ENCODE measurements around the gene KLHL29.

The KLHL29 gene

DNA sequence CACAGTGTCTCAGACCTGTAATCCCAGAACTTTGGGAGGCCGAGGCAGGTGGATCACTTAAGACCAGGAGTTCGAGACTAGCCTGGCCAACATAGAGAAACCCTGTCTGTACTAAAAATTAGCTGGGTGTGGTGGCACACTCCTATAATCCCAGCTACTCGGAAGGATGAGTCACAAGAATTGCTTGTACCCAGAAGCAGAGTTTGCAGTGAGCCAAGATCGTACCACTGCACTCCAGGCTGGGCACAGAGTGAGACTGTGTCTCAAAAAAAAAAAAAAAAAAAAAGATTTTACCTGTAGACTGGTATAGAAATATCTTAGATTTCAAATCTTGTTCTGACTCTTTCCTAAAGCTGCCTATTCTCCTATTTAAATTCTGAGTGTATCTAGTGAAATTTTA, 7.2 kb upstream of the KLHL29 start:
- Histone ChIP-seq H3K9ac (ENCODE audit: low read length) (no peak overlapping the region), H3K27ac (ENCODE audit: low read depth, low read length) (no peak overlapping the region), H3K4me1 (ENCODE audit: control insufficient read depth, insufficient read depth, low read length) (no peaks in the 10 kb centered on the region), H3K27me3 (ENCODE audit: control insufficient read depth, insufficient read depth, low read length) (no peaks in the 10 kb centered on the region), H3K36me3 (ENCODE audit: control insufficient read depth, insufficient read depth, low read length) (no peaks in the 10 kb centered on the region), H3K4me3 (ENCODE audit: low read length) (no peak overlapping the region)

DNA sequence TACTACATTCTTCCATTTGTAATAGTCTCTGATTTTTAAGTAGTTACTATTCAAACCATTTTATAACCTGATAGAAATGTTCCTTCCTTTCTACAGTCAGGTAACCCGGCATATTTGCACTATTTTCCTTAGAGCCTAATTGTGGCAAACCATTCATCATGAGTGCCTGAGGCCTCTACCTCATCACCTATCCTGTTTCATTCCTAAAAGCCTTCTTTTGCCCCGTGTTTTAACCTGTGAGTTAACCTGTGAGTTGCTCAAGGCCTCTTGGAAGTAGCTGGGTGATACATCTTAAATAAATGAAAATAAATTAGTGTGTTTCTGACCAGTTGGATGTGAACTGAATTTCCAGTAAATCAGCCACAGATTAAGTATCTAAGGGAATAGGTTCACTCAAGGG, 6.5 kb upstream of the KLHL29 start:
- Histone ChIP-seq H3K4me1 (ENCODE audit: control insufficient read depth, insufficient read depth, low read length) (no peaks in the 10 kb centered on the region), H3K36me3 (ENCODE audit: control insufficient read depth, insufficient read depth, low read length) (no peaks in the 10 kb centered on the region), H3K9ac (ENCODE audit: low read length) (no peak overlapping the region), H3K4me3 (ENCODE audit: low read length) (no peak overlapping the region), H3K27ac (ENCODE audit: low read depth, low read length) (no peak overlapping the region), H3K27me3 (ENCODE audit: control insufficient read depth, insufficient read depth, low read length) (no peaks in the 10 kb centered on the region)

DNA sequence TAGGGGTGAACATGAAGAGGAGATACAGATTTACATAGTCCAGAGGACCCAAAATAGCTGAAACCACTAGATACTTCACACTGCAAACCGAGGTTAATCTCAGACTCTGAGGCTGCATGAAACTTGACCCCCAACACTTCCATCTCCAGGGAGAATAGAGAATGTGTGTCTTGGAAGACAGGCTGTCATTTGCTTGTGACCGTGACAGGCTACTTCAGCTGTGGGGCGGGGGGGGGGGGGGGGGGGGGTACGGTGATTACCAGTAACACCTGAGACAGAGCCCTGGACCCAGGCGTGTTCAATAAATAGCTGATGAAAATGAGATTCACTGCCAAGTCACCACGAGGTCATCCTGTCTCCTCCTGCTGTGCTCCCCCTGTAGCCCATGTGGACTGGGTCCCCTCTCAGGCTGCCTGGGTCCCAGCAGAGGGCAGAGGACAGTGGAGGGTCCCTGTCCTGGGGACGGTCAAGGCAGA, 5.7 kb upstream of the KLHL29 start:
- Histone ChIP-seq H3K27ac (ENCODE audit: low read depth, low read length) (no peak overlapping the region), H3K4me1 (ENCODE audit: control insufficient read depth, insufficient read depth, low read length) (no peaks in the 10 kb centered on the region), H3K36me3 (ENCODE audit: control insufficient read depth, insufficient read depth, low read length) (no peaks in the 10 kb centered on the region), H3K4me3 (ENCODE audit: low read length) (no peak overlapping the region), H3K27me3 (ENCODE audit: control insufficient read depth, insufficient read depth, low read length) (no peaks in the 10 kb centered on the region), H3K9ac (ENCODE audit: low read length) (no peak overlapping the region)

DNA sequence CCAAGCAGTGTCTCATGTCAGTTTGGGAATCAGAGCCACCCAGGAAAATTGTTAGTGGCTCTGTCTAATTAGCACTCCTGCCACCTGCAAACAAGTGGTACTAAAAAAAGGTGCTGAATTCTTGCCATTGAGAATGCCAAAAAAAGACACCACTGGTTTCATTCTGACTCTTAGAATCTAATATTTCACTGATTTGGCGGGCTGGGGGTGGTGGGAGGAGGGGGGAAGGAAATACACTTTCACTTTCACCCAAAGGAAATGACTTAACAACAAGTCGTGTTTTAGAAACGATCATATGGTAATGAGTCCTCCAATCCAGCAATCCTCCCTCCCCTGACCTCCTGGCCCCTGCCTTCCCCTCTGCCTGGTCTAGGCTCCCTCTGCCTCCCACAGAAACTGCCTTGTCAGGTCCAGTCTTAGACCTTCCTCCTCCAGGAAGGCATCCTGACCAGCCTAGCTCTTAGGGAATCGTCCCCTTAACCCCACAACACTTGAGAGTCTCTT, 4.4 kb upstream of the KLHL29 start:
- Histone ChIP-seq H3K4me1 (ENCODE audit: control insufficient read depth, insufficient read depth, low read length) (no peaks in the 10 kb centered on the region), H3K9ac (ENCODE audit: low read length) (no peak overlapping the region), H3K27me3 (ENCODE audit: control insufficient read depth, insufficient read depth, low read length) (no peaks in the 10 kb centered on the region), H3K36me3 (ENCODE audit: control insufficient read depth, insufficient read depth, low read length) (no peaks in the 10 kb centered on the region), H3K27ac (ENCODE audit: low read depth, low read length) (no peak overlapping the region), H3K4me3 (ENCODE audit: low read length) (no peak overlapping the region)

DNA sequence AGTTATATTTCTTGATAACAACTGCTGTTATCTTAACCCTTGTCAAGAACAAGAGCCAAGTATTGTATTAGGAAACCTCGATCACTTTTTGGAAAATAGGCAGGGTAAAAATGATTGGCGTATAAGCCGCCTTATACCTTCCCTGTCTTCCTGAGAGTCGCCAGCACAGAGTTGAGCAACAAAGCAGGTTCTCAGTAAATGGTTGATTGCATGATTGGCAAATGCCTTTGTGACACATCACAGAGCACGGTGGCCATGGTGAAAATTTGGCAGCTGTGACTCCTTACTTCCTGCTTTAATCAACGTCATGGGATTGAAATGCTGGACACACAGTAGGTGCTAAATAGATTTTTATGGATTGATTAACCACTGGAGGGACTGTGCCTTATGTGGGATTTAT, 3.9 kb upstream of the KLHL29 start:
- H3K27ac ChIP-seq (ENCODE audit: low read depth, low read length): no peak overlapping the region
- no peak overlapping the region for H3K9ac ChIP-seq (ENCODE audit: low read length)

DNA sequence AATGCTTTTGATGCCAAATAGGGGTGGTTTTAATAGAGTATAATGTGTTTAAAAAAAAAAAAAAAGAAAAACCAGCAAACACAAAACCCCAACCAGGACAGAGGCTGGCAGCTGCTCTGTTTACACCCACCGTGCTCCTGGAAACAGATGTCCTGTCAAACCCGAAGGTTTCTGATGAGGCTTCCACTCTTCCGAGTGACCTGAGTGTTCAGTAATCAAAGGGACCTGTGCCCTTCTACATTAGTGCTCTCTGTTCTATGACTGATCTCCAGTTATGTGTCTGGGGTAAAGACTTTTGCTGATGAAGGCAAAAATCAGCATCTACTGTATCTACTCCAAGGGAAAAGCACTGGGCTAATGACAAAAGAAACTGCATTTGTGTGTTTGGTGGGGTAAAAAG, 3.5 kb upstream of the KLHL29 start:
- no peaks in the 10 kb centered on the region for H3K27me3 ChIP-seq (ENCODE audit: control insufficient read depth, insufficient read depth, low read length)
- no peak overlapping the region for H3K9ac ChIP-seq (ENCODE audit: low read length)
- H3K27ac ChIP-seq (ENCODE audit: low read depth, low read length): no peak overlapping the region
- H3K4me3 ChIP-seq (ENCODE audit: low read length): no peak overlapping the region
- no peaks in the 10 kb centered on the region for H3K4me1 ChIP-seq (ENCODE audit: control insufficient read depth, insufficient read depth, low read length)
- no peaks in the 10 kb centered on the region for H3K36me3 ChIP-seq (ENCODE audit: control insufficient read depth, insufficient read depth, low read length)

More for the DNA sequence above, 3.9 kb upstream of the KLHL29 start:
- H3K27me3 ChIP-seq (ENCODE audit: control insufficient read depth, insufficient read depth, low read length): no peaks in the 10 kb centered on the region
- H3K4me3 ChIP-seq (ENCODE audit: low read length): no peak overlapping the region
- H3K4me1 ChIP-seq (ENCODE audit: control insufficient read depth, insufficient read depth, low read length): no peaks in the 10 kb centered on the region
- H3K36me3 ChIP-seq (ENCODE audit: control insufficient read depth, insufficient read depth, low read length): no peaks in the 10 kb centered on the region

DNA sequence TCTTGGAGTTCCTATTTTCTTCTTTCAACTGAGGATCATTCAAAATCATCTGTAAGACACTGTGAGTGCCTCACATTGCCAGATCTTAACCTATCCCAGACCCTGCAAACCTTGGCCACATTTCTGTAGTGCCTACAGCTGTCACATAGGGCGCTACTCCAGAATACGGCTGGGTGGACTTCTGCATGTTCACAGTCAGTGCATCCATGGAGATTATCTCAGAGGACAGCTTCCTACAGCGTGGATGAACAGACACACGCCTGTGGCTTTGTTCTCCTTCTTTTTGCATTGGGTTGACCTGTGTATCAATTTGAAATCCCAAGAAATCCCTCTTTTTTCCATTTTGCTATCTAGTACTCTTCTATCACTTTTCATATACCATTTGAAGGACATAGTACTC, 1.9 kb upstream of the KLHL29 start:
- Histone ChIP-seq H3K4me1 (ENCODE audit: control insufficient read depth, insufficient read depth, low read length) (peaks cover 2% of the 10 kb centered on the region), H3K36me3 (ENCODE audit: control insufficient read depth, insufficient read depth, low read length) (no peaks in the 10 kb centered on the region), H3K9ac (ENCODE audit: low read length) (no peak overlapping the region), H3K4me3 (ENCODE audit: low read length) (no peak overlapping the region), H3K27me3 (ENCODE audit: control insufficient read depth, insufficient read depth, low read length) (no peaks in the 10 kb centered on the region), H3K27ac (ENCODE audit: low read depth, low read length) (no peak overlapping the region)

DNA sequence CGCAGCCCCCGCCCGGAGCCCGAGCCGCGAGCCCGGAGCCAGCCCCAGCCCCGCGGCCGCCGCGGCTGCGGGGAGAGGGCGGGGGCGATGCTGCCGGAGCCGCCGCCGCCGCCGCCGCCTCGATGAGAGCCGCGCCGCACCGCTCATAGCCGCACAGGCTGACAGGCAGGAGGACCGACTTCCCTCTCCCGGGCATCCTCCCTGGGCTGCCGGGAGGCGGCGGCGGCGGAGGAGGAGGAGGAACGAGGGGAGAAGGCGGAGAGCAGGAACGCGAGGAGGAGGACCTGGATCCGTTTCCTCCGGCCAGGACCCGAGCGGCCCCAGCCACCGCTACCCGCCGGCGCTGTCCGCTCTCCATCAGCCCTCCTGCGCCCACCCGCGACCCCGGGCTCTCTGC, 370 bp downstream of the KLHL29 start:
- no peaks in the 10 kb centered on the region for H3K27me3 ChIP-seq (ENCODE audit: control insufficient read depth, insufficient read depth, low read length)
- peaks cover 4% of the 10 kb centered on the region for H3K4me1 ChIP-seq (ENCODE audit: control insufficient read depth, insufficient read depth, low read length)
- peak overlapping the region; percentile 66 for H3K27ac ChIP-seq (ENCODE audit: low read depth, low read length)
- H3K4me3 ChIP-seq (ENCODE audit: low read length): peak overlapping the region; percentile 69
- H3K9ac ChIP-seq (ENCODE audit: low read length): no peak overlapping the region
- H3K36me3 ChIP-seq (ENCODE audit: control insufficient read depth, insufficient read depth, low read length): no peaks in the 10 kb centered on the region

DNA sequence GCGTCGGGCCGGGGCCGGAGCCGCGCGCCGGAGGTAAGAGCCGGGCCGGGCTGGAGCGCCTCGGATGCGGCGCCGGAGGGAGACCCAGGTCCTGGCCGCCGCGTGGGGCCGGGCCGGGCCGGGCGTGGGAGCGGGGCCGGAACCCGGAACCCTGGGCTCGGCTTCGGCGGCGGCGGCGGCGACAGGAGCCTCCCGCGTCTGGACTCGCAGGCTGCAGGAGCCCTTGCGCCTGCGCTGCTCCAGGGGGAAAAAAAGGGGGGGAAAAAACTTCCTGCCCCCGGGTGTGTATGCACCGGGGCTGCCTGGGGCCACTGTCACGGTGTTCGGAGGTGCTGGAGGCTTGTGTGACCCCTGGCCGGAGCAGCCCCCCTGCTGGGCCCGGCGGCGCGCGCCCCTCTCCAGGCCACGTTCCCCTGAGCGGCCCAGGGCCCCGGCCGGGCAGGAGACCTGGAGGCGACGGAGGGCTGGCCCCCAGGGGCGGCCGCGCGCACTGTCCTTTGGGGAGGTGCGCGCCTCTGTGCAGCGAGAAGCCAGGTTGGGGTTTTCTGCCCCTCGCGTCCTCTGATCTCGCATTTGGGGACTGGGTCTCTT, 864 bp downstream of the KLHL29 start:
- H3K4me3 ChIP-seq (ENCODE audit: low read length): peak overlapping the region; percentile 69
- peaks cover 4% of the 10 kb centered on the region for H3K4me1 ChIP-seq (ENCODE audit: control insufficient read depth, insufficient read depth, low read length)
- peak overlapping the region; percentile 66 for H3K27ac ChIP-seq (ENCODE audit: low read depth, low read length)
- H3K9ac ChIP-seq (ENCODE audit: low read length): peak overlapping the region; percentile 6
- H3K36me3 ChIP-seq (ENCODE audit: control insufficient read depth, insufficient read depth, low read length): no peaks in the 10 kb centered on the region
- H3K27me3 ChIP-seq (ENCODE audit: control insufficient read depth, insufficient read depth, low read length): no peaks in the 10 kb centered on the region

DNA sequence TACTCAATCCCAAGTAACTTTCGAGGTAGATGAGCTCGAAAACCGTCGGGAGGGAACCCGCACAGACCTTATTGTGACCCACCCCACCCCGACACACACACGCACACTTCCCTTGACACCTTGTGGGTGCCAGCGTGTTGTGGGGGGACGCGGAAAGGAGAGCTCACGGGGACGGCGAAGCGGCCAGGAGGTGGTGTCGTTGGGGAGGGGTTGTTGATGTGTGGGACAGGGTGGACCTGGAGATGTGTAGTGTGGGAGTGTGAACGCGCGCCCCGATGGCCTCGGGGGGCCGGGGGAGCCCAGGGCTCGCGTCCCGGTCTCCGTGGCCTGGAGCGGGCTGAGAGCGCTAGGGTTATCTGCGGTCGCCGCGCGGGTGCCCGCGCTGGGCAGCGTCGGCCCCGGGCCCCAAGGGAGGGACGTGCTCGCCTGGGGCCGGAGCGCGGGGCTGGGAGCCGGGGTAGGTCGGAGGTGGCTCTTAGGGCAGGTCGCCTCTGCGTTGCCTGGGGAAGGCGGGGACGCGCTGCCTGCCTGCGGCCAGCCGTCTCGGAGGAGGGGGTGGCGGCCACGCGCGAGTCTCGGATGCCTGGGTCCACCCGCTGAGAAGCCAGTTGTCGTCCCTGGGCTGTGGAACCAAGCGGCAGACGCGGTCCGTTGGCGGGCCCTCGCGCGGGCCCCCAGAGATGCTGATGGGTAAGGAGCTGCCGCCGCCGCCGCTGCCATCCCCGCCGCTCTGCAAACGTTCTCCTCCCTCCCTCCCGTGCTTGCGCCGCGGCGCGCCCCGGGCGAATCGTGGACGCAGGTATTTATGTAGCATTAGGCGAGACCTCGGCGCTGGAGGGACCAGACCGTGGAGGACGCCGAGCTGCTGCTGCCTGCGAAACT, 1.6 kb downstream of the KLHL29 start:
- Histone ChIP-seq H3K36me3 (ENCODE audit: control insufficient read depth, insufficient read depth, low read length) (no peaks in the 10 kb centered on the region), H3K4me3 (ENCODE audit: low read length) (peak overlapping the region; percentile 69), H3K4me1 (ENCODE audit: control insufficient read depth, insufficient read depth, low read length) (peaks cover 4% of the 10 kb centered on the region), H3K27ac (ENCODE audit: low read depth, low read length) (peak overlapping the region; percentile 66), H3K27me3 (ENCODE audit: control insufficient read depth, insufficient read depth, low read length) (no peaks in the 10 kb centered on the region), H3K9ac (ENCODE audit: low read length) (peak overlapping the region; percentile 6)

DNA sequence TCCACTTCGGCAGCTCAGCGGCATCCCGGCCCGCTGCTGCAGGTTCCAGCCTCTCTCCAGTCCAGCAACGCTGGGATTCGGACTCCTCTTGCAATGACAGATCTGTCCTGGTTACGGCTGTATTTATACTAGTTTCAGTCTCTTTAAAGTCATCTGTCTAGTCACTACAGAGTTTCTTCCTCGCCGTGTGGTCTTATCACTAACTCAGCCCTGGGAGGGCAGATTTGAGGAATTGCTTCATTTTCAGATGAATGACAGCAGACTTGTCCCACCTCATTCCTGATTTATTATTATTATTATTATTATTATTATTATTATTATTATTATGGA, 2.2 kb downstream of the KLHL29 start:
- H3K27me3 ChIP-seq (ENCODE audit: control insufficient read depth, insufficient read depth, low read length): no peaks in the 10 kb centered on the region
- H3K36me3 ChIP-seq (ENCODE audit: control insufficient read depth, insufficient read depth, low read length): no peaks in the 10 kb centered on the region
- H3K27ac ChIP-seq (ENCODE audit: low read depth, low read length): peak overlapping the region; percentile 66
- H3K9ac ChIP-seq (ENCODE audit: low read length): no peak overlapping the region
- peak overlapping the region; percentile 69 for H3K4me3 ChIP-seq (ENCODE audit: low read length)
- peaks cover 4% of the 10 kb centered on the region for H3K4me1 ChIP-seq (ENCODE audit: control insufficient read depth, insufficient read depth, low read length)

DNA sequence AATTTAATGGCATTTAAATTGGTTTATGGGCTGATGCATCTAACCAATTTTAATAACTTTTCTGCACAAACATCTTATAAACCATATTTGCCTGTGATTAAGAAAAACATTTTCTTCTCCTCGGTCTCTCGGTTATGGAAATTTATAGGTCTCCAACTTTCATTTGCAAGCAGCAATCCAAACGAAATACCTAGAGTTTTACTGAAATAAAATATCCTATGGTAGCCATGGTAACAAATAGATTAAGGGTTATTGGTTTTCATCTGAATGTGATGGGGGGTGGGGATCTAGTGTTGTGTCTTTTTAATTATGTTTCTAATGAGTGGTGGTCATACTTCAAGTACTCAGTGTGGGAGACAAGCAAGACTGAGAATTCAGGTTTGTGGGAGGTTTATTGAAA, 2.9 kb downstream of the KLHL29 start:
- Histone ChIP-seq H3K27me3 (ENCODE audit: control insufficient read depth, insufficient read depth, low read length) (no peaks in the 10 kb centered on the region), H3K36me3 (ENCODE audit: control insufficient read depth, insufficient read depth, low read length) (no peaks in the 10 kb centered on the region), H3K4me3 (ENCODE audit: low read length) (no peak overlapping the region), H3K27ac (ENCODE audit: low read depth, low read length) (no peak overlapping the region), H3K4me1 (ENCODE audit: control insufficient read depth, insufficient read depth, low read length) (peaks cover 4% of the 10 kb centered on the region), H3K9ac (ENCODE audit: low read length) (no peak overlapping the region)

DNA sequence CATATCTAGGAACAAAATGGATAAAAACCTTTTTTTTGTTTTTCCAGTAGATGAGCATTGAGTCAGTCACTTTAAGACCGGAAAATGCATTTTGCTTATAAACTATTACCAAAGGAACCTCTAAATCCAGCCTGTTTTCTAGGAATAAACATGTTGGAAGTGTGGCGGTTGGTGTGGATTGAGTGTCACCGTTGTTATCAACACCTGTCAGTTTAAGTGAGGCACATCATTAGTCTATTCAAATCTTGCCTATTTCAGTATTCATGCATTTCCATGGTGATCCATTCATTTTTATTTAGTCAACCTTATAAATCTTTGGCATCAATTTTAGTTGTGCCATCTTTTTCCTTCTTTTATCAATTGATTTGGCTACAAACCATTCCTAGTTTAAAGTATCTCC, 3.3 kb downstream of the KLHL29 start:
- no peak overlapping the region for H3K9ac ChIP-seq (ENCODE audit: low read length)
- no peaks in the 10 kb centered on the region for H3K27me3 ChIP-seq (ENCODE audit: control insufficient read depth, insufficient read depth, low read length)
- peaks cover 4% of the 10 kb centered on the region for H3K4me1 ChIP-seq (ENCODE audit: control insufficient read depth, insufficient read depth, low read length)
- no peak overlapping the region for H3K27ac ChIP-seq (ENCODE audit: low read depth, low read length)
- no peak overlapping the region for H3K4me3 ChIP-seq (ENCODE audit: low read length)
- no peaks in the 10 kb centered on the region for H3K36me3 ChIP-seq (ENCODE audit: control insufficient read depth, insufficient read depth, low read length)
